ENCODE data around the gene CARD10. TPM values are rescaled to one million over a fixed set of nuclear protein-coding genes. Genes with fewer than 3 reads are reported as not detected.

The CARD10 gene
- total and polyA plus RNA-seq, 2 of the 8 experiments (the other 6 are each of a cell fraction or from before 2014, with no cell fraction given), result 13.5 to 14.4 TPM

- H2AK5ac ChIP-seq (ENCODE audit: low read depth, low read length), result peak overlapping the region; percentile 99
- TF ChIP-seq GABPA (IDR thresholded peaks at IDR 0.05; ENCODE audit: borderline replicate concordance, insufficient read depth, low read length) (peak; percentile 69; the same call in 1 of the 2 replicates), TAF7 (optimal IDR thresholded peaks at IDR 0.05; ENCODE audit: borderline replicate concordance, low read depth, low read length) (no peak), TEAD4 (IDR thresholded peaks at IDR 0.05; ENCODE audit: low read depth, low read length) (0 out of 2 replicates have a peak, but pooled peaks have one; percentile 17), KDM4A (IDR thresholded peaks at IDR 0.05; ENCODE audit: low read depth, low read length, severe bottlenecking) (no peak), CTCF (IDR thresholded peaks at IDR 0.05; ENCODE audit: control extremely low read depth in 1 of 3, insufficient read depth in 1 of 3, low read depth in 1 of 3, low read length in 3 of 3) (peak; percentile 78 to 88 (median 84)), SIX5 (IDR thresholded peaks at IDR 0.05; ENCODE audit: low read depth, low read length) (no peak), NANOG (IDR thresholded peaks at IDR 0.05; ENCODE audit: insufficient read depth, low read depth, low read length, poor library complexity, severe bottlenecking) (no peak)
Measured at GRCh38 chr22:37561212-37562048, 42.2 kb upstream of the CARD10 start.

More at GRCh38 chr22:37561212-37562048, 42.2 kb upstream of the CARD10 start:
- peak overlapping the region; percentile 81; the same call in 1 of the 2 replicates for H4K8ac ChIP-seq (ENCODE audit: extremely low read depth, insufficient read depth, low read length)
- no peaks in the 10 kb centered on the region for H3K79me1 ChIP-seq (ENCODE audit: low read depth, low read length)
- peak overlapping the region; percentile 99 for H2BK20ac ChIP-seq (ENCODE audit: low read length)
- H3K9me3 ChIP-seq (ENCODE audit: insufficient read depth in 2 of 2, low read depth in 1 of 2, low read length in 1 of 2), result no peaks in the 10 kb centered on the region
- H3K23me2 ChIP-seq (ENCODE audit: low read depth, low read length), result peaks cover 15% of the 10 kb centered on the region
- H3K18ac ChIP-seq (ENCODE audit: extremely low read depth, low read length), result peak overlapping the region; percentile 80
- no peak overlapping the region for H3K56ac ChIP-seq (replicated peaks; ENCODE audit: insufficient read length, low read depth, low read length)
- 3% methylated on average over 56 of the region's 56 CpGs; no CpG with 5 or more reads in 1 of the 2 experiments for WGBS, 2 experiments (ENCODE audit: extremely low coverage in 1 of 2, insufficient coverage in 1 of 2, insufficient read length in 1 of 2, insufficient replicate concordance in 2 of 2, low coverage in 1 of 2, low lambda C conversion rate in 2 of 2, missing lambda C conversion rate in 1 of 2)
- peak overlapping the region; percentile 77; the same call in 1 of the 2 replicates for H2BK15ac ChIP-seq (ENCODE audit: low read length)
- H4K91ac ChIP-seq (replicated peaks; ENCODE audit: insufficient read length, low read length), result peak overlapping the region; percentile 81
- peak overlapping the region; percentile 98 for H3K4ac ChIP-seq (replicated peaks; ENCODE audit: insufficient read length, low read depth, low read length)
- H3K27ac ChIP-seq (ENCODE audit: low read depth, low read length), result no peak overlapping the region
- H2BK5ac ChIP-seq (ENCODE audit: low read depth, low read length), result peak overlapping the region; percentile 66
- H3K14ac ChIP-seq (ENCODE audit: insufficient read length), result no peak overlapping the region
- H2AFZ ChIP-seq (ENCODE audit: low read length), result no peak overlapping the region
- CTCF ChIA-PET (ENCODE audit: partially characterized antibody), result interaction anchor here (0.7 to 39.4 kb wide), 28 partner anchors 9 to 302 kb away, joined by 3 to 1347 read pairs (median 5); partner anchors contain the start of genes CARD10, GGA1 and LGALS2
- peaks cover 7 to 46% (median 22%) of the 10 kb centered on the region in 4 experiments for H3K4me1 ChIP-seq (replicated peaks in 1 of 4; ENCODE audit: control insufficient read depth in 3 of 4, insufficient read depth in 4 of 4, low read length in 3 of 4)
- no peaks in the 10 kb centered on the region for H4K20me1 ChIP-seq (replicated peaks in 1 of 2; ENCODE audit: control insufficient read depth in 1 of 2, insufficient read depth in 2 of 2, low read length in 2 of 2)
- FAIRE-seq (no peak), DNase-seq (ENCODE audit: low read depth in 1 of 2, low spot score in 2 of 2) (peak; percentile 70 to 99)
- peaks cover 6 to 22% (median 16%) of the 10 kb centered on the region in 4 experiments; a peak in 6 of 7 replicates for H3K27me3 ChIP-seq (replicated peaks in 1 of 4; ENCODE audit: control insufficient read depth in 3 of 4, extremely low read depth in 1 of 4, insufficient read depth in 3 of 4, low read length in 3 of 4)
- 0 out of 7 replicates have a peak overlapping the region, but pooled peaks of 1 of the 4 experiments have one; percentile 17 for H3K9ac ChIP-seq (replicated peaks in 1 of 4; ENCODE audit: extremely low read depth in 1 of 4, low read depth in 3 of 4, low read length in 3 of 4)
- peak overlapping the region; percentile 69 to 78 for H3K4me2 ChIP-seq (ENCODE audit: insufficient read depth in 1 of 2, low read depth in 2 of 2, low read length in 2 of 2)
- H3K4me3 ChIP-seq (ENCODE audit: extremely low read depth in 1 of 4, insufficient read depth in 2 of 4, low read depth in 3 of 4, low read length in 4 of 4), result peak overlapping the region; percentile 29 to 71 (median 40)
- peak overlapping the region; percentile 15 for H4K5ac ChIP-seq (ENCODE audit: insufficient read length, low read depth, low read length)
- POLR2A ChIA-PET (ENCODE audit: partially characterized antibody), result interaction anchor here (0.9 to 12.2 kb wide), 11 partner anchors 9 to 75 kb away, joined by 3 to 198 read pairs (median 4); partner anchors contain the start of genes GGA1 and MFNG
- no peak overlapping the region for H3K23ac ChIP-seq (ENCODE audit: insufficient read length)
- H2BK12ac ChIP-seq (ENCODE audit: low read depth, low read length), result peak overlapping the region; percentile 100
- H3K79me2 ChIP-seq (ENCODE audit: control insufficient read depth in 1 of 2, insufficient read depth in 2 of 2, low read length in 2 of 2), result no peaks in the 10 kb centered on the region
- peak overlapping the region; percentile 30 for H2BK120ac ChIP-seq (replicated peaks; ENCODE audit: low read depth, low read length)
- no peaks in the 10 kb centered on the region for H3K36me3 ChIP-seq (ENCODE audit: control insufficient read depth in 2 of 4, insufficient read depth in 4 of 4, low read length in 3 of 4)
